ENCODE data around the gene WBP2NL. TPM values are rescaled to one million over a fixed set of nuclear protein-coding genes. Genes with fewer than 3 reads are reported as not detected.
A peak's percentile ranks its signal among the peaks of the same experiment; 100 is the strongest.

Gene WBP2NL
- total and polyA plus RNA-seq, 4 donors = 0.12 to 0.50 (median 0.25) TPM

- Histone ChIP-seq H3K36me3 (ENCODE audit: control insufficient read depth in 4 of 4, insufficient read depth in 3 of 4, low read depth in 1 of 4, low read length in 3 of 4) (no peaks in the 10 kb centered on the region), H3K4me3 (ENCODE audit: low read depth in 1 of 3, low read length in 3 of 3) (no peak overlapping the region), H3K9me3 (ENCODE audit: control insufficient read depth in 4 of 4, low read length in 3 of 4) (no peaks in the 10 kb centered on the region), H3K4me1 (ENCODE audit: control insufficient read depth in 4 of 4, insufficient read depth in 4 of 4, low read length in 3 of 4) (no peaks in the 10 kb centered on the region), H3K27ac (ENCODE audit: low read depth in 1 of 2, low read length in 2 of 2) (no peak overlapping the region), H3K27me3 (ENCODE audit: control insufficient read depth in 4 of 4, insufficient read depth in 4 of 4, low read length in 3 of 4) (no peaks in the 10 kb centered on the region), H3K9ac (ENCODE audit: low read depth in 1 of 2, low read length in 2 of 2) (no peak overlapping the region)
- 86% methylated on average over 5 of the region's 5 CpGs for WGBS
- no peak for TF ChIP-seq NR2F2 (IDR thresholded peaks at IDR 0.05)
- TF ChIP-seq RXRA (IDR thresholded peaks at IDR 0.05) = no peak
- TF ChIP-seq, protein P1, sequence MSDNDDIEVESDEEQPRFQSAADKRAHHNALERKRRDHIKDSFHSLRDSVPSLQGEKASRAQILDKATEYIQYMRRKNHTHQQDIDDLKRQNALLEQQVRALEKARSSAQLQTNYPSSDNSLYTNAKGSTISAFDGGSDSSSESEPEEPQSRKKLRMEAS (IDR thresholded peaks at IDR 0.05) = no peak
- TF ChIP-seq TAF1 (conservative IDR thresholded peaks at IDR 0.05) = no peak
- TF ChIP-seq EGR1 (IDR thresholded peaks at IDR 0.05; ENCODE audit: low read depth in 2 of 2) = no peak
- TF ChIP-seq REST (IDR thresholded peaks at IDR 0.05) = no peak
- no peak for TF ChIP-seq JUND (IDR thresholded peaks at IDR 0.05)
- no peak for TF ChIP-seq YY1 (IDR thresholded peaks at IDR 0.05)
- DNase-seq (ENCODE audit: low spot score) = no peak
These were observed 34.5 kb upstream of the WBP2NL start for GRCh38 chr22:41964112-41964491.

DNA sequence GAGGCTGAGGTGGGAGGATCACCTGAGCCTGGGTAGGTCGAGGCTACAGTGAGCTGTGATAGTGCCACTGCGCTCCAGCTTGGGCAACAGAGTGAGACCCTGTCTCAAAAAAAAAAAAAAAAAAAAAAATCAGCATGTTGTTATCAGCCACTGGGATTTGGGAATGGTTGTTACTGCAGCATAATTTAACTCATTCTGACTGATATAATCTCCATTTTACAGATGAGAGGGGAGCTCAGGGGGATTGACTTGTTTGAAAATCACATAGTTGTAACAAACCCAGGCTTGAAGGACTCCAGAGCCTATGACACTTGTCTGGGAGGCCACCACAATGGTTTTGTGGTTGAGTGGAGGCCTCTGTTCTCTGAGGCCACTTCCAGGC is 32.4 kb upstream of the WBP2NL start:
- TF ChIP-seq HNF4A (conservative IDR thresholded peaks at IDR 0.05) (no peak), YY1 (IDR thresholded peaks at IDR 0.05) (no peak), NR2F2 (IDR thresholded peaks at IDR 0.05) (no peak), SP1 (IDR thresholded peaks at IDR 0.05) (no peak), RAD21 (IDR thresholded peaks at IDR 0.05) (no peak)
- TF ChIP-seq, protein P1 (IDR thresholded peaks at IDR 0.05) = no peak
- TF ChIP-seq, protein P2, sequence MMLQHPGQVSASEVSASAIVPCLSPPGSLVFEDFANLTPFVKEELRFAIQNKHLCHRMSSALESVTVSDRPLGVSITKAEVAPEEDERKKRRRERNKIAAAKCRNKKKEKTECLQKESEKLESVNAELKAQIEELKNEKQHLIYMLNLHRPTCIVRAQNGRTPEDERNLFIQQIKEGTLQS (IDR thresholded peaks at IDR 0.05) = no peak

GRCh38 chr22:41966607-41967240 is 31.9 kb upstream of the WBP2NL start:
- H3K4me1 ChIP-seq (ENCODE audit: control insufficient read depth in 4 of 4, insufficient read depth in 4 of 4, low read length in 3 of 4) = no peaks in the 10 kb centered on the region
- H3K27ac ChIP-seq (ENCODE audit: low read depth in 1 of 2, low read length in 2 of 2) = no peak overlapping the region
- WGBS = 46% methylated on average over 8 of the region's 8 CpGs
- TF ChIP-seq CTCF (IDR thresholded peaks at IDR 0.05; ENCODE audit: low read depth, low read length, missing input control) = peak; percentile 51
- peak; percentile 81 to 83 for TF ChIP-seq RAD21 (IDR thresholded peaks at IDR 0.05)
- no peak for TF ChIP-seq YY1 (IDR thresholded peaks at IDR 0.05)
- no peak for DNase-seq (ENCODE audit: low spot score)
- no peaks in the 10 kb centered on the region for H3K9me3 ChIP-seq (ENCODE audit: control insufficient read depth in 4 of 4, low read length in 3 of 4)
- H3K4me3 ChIP-seq (ENCODE audit: low read depth in 1 of 3, low read length in 3 of 3) = no peak overlapping the region
- no peaks in the 10 kb centered on the region for H3K36me3 ChIP-seq (ENCODE audit: control insufficient read depth in 4 of 4, insufficient read depth in 3 of 4, low read depth in 1 of 4, low read length in 3 of 4)
- no peak overlapping the region for H3K9ac ChIP-seq (ENCODE audit: low read depth in 1 of 2, low read length in 2 of 2)
- no peaks in the 10 kb centered on the region for H3K27me3 ChIP-seq (ENCODE audit: control insufficient read depth in 4 of 4, insufficient read depth in 4 of 4, low read length in 3 of 4)

More for the DNA sequence above, 32.4 kb upstream of the WBP2NL start:
- 95% methylated on average over 2 of the region's 2 CpGs for whole genome bisulfite sequencing
- Histone ChIP-seq H3K4me1 (ENCODE audit: control insufficient read depth in 4 of 4, insufficient read depth in 4 of 4, low read length in 3 of 4) (no peaks in the 10 kb centered on the region), H3K4me3 (ENCODE audit: low read depth in 1 of 3, low read length in 3 of 3) (no peak overlapping the region), H3K9ac (ENCODE audit: low read depth in 1 of 2, low read length in 2 of 2) (no peak overlapping the region), H3K36me3 (ENCODE audit: control insufficient read depth in 4 of 4, insufficient read depth in 3 of 4, low read depth in 1 of 4, low read length in 3 of 4) (no peaks in the 10 kb centered on the region), H3K9me3 (ENCODE audit: control insufficient read depth in 4 of 4, low read length in 3 of 4) (no peaks in the 10 kb centered on the region), H3K27me3 (ENCODE audit: control insufficient read depth in 4 of 4, insufficient read depth in 4 of 4, low read length in 3 of 4) (no peaks in the 10 kb centered on the region), H3K27ac (ENCODE audit: low read depth in 1 of 2, low read length in 2 of 2) (no peak overlapping the region)
- DNase-seq (ENCODE audit: low spot score) = no peak

Measured in liver (tissue), 9 donors.